Measurements from ENCODE around the gene LAIR2. TPM values are rescaled to one million over a fixed set of nuclear protein-coding genes. Genes with fewer than 3 reads are reported as not detected.
A peak's percentile ranks its signal among the peaks of the same experiment; 100 is the strongest.
"Not testable (repeated sequence)": the region's sequence is repeated elsewhere in the genome, so short reads cannot be mapped to it uniquely, and the experiment has no call there.

The LAIR2 gene
- total and polyA plus RNA-seq, 7 experiments from 2014 or later = 0.85 to 12.8 (median 2.8) TPM; not detected in 1

DNA sequence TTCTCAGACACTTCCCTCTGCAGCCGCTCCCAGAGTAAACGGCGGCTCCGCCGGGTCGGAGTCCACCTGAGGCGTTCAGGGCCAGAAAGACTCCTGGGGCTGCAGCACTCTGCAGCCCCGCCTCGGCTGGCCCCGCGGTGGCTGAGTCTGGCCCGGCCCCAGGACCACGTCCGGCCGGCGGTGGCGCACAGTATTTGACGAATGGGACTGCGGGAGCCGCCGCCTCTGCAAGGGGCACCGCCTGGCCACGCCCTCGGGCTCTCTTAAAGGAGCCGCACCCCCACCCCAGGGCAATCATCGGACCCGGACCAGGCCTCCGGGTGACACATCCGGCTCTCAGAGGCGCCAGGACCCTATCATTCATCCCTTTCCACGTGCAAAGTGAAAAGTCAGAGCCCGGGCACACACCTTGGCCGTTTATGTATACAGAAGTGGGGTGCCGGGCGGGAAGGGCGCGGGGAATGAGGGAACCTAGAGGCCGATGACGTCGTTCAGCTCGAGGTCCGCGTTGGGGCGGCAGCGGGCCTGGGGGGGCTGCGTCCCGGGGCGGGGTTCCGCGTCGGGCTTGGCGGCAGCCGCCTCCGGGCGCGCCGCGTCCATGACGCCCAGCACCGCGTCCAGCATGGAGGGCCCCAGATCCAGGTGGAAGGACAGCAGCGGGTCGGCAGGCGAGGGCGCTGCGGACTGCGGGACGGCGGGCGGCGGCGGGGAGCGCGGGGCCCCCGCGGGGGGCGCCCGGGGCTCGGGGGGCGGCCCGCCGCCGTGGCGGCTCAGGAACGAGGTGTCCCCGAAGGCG lies 37.8 kb upstream of the LAIR2 start:
- ATAC-seq (peak; percentile 33), DNase-seq (peak in 8 of 9 donors; percentile 35 to 88 (median 45))
- peaks cover 0 to 24% (median under 1%) of the 10 kb centered on the region in 3 experiments for H3K36me3 ChIP-seq (ENCODE audit: control insufficient read depth in 2 of 3, insufficient read depth in 3 of 3, low read length in 3 of 3)
- H3K27me3 Mint-ChIP-seq = peaks cover 12 to 36% (median 19%) of the 10 kb centered on the region in 5 donors
- peak overlapping the region; percentile 88 for H3K4me3 ChIP-seq (ENCODE audit: low read length)
- peak overlapping the region; percentile 71 for H3K27ac ChIP-seq (ENCODE audit: low read depth, low read length)
- peaks cover 17 to 23% of the 10 kb centered on the region in 2 donors for H3K4me1 ChIP-seq (ENCODE audit: control insufficient read depth in 2 of 2, insufficient read depth in 2 of 2, low read length in 2 of 2)
- peaks cover 0 to 12% (median 2%) of the 10 kb centered on the region in 5 donors for H3K36me3 Mint-ChIP-seq
- H3K4me1 Mint-ChIP-seq = peaks cover 9 to 25% (median 23%) of the 10 kb centered on the region in 7 donors
- CTCF ChIA-PET = no interaction called here
- peak overlapping the region in 8 of 9 donors; percentile 86 to 98 (median 93) for H3K27ac Mint-ChIP-seq
- peaks cover 0 to 5% (median 0%) of the 10 kb centered on the region in 11 donors for H3K9me3 Mint-ChIP-seq
- intact Hi-C loops (cut with micrococcal nuclease) = loop anchor here (1.0 to 10.0 kb wide), 9 partner anchors 275 to 1500 kb away; partner anchors contain the start of genes CNOT3 (in 1 of the 2), PRPF31 (in 1 of the 2), TFPT (in 1 of the 2) and ZNF628 (in 1 of the 2)
- H3K4me3 Mint-ChIP-seq = peak overlapping the region; percentile 84 to 95 (median 92)
- H3K9me3 ChIP-seq (ENCODE audit: control insufficient read depth in 2 of 3, low read length in 3 of 3) = no peaks in the 10 kb centered on the region
- POLR2A ChIA-PET = interaction anchor here (1.2 kb wide), 1 partner anchor 16 kb away, joined by 5 read pairs; the partner anchor contains the start of gene LENG8
- H3K27me3 ChIP-seq (ENCODE audit: control insufficient read depth in 2 of 2, insufficient read depth in 2 of 2, low read length in 2 of 2) = peaks cover 0 to 3% of the 10 kb centered on the region in 2 donors

DNA sequence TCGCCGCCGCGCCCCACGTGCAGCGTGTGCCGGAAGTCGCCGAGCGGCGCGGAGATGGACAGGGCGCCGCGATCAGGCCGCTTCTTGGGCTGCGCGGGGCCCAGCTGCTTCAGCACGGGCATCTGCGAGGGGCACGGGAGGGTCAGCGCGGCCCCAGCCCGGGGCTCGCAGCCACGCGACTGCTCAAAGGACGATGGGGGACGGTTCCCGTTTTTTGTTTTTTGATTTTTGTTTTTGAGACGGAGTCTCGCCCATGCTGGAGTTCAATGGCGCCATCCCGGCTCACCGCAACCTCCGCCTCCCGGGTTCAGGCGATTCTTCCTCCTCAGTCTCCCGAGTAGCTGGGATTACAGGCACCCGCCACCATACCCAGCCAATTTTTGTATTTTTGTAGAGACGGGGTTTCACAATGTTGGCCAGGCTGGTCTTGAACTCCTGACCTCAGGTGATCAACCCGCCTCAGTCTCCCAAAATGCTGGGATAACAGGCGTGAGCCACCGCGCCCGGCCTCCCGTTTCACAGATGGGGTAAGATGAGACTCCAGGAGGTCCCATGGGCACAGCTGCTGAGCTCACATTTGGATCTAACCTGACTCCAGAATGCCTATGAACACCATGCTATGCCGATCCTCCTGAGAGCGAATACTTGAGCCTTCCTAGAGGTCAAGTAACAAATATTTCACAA lies 37.1 kb upstream of the LAIR2 start:
- no peak overlapping the region for H3K4me3 ChIP-seq (ENCODE audit: low read length)
- no peak overlapping the region for H3K27ac ChIP-seq (ENCODE audit: low read depth, low read length)
- H3K9me3 Mint-ChIP-seq = peaks cover 0 to 5% (median 0%) of the 10 kb centered on the region in 11 donors
- ChIA-PET CTCF (no interaction called here), POLR2A (interaction anchor here (0.8 to 1.2 kb wide), 2 partner anchors 11 to 17 kb away, joined by 3 to 5 read pairs; partner anchors contain the start of gene LENG8)
- no peak for DNase-seq
- peak overlapping the region; percentile 35 to 81 (median 62) for H3K4me3 Mint-ChIP-seq
- peaks cover 17 to 23% of the 10 kb centered on the region in 2 donors for H3K4me1 ChIP-seq (ENCODE audit: control insufficient read depth in 2 of 2, insufficient read depth in 2 of 2, low read length in 2 of 2)
- H3K27ac Mint-ChIP-seq = peak overlapping the region in 2 of 9 donors; percentile 11 to 52
- peaks cover 0 to 18% (median 0%) of the 10 kb centered on the region in 3 experiments for H3K36me3 ChIP-seq (ENCODE audit: control insufficient read depth in 2 of 3, insufficient read depth in 3 of 3, low read length in 3 of 3)
- peaks cover 0 to 12% (median 0%) of the 10 kb centered on the region in 5 donors for H3K36me3 Mint-ChIP-seq
- intact Hi-C loops (cut with micrococcal nuclease) = loop anchor here (2.0 to 10.0 kb wide), 4 partner anchors 331 to 1501 kb away; partner anchors contain the start of genes CNOT3 (in 1 of the 2), ZNF784 (in 1 of the 2) and ZNF816 (in 1 of the 2)
- peaks cover 16 to 28% (median 23%) of the 10 kb centered on the region in 7 donors for H3K4me1 Mint-ChIP-seq
- no peaks in the 10 kb centered on the region for H3K9me3 ChIP-seq (ENCODE audit: control insufficient read depth in 2 of 3, low read length in 3 of 3)
- no peak for ATAC-seq
- peaks cover 19 to 43% (median 26%) of the 10 kb centered on the region in 5 donors for H3K27me3 Mint-ChIP-seq
- H3K27me3 ChIP-seq (ENCODE audit: control insufficient read depth in 2 of 2, insufficient read depth in 2 of 2, low read length in 2 of 2) = peaks cover 1 to 3% of the 10 kb centered on the region in 2 donors

DNA sequence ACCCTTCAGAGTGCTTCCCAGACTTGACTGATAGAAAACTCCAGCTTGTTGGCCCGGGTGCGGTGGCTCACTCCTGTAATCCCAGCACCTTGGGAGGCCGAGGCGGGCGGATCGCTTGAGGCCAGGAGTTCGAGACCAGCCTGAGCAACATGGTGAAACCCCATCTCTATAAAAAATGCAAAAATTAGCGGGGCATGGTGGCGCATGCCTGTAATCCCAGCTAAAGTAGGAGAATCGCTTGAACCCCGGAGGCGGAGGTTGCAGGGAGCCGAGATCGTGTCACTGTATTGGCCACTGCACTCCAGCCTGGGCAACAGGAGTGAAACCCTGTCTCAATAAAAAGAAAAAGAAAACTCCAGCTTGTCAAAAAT lies 36.5 kb upstream of the LAIR2 start:
- peak overlapping the region; percentile 35 to 81 (median 62) for H3K4me3 Mint-ChIP-seq
- POLR2A ChIA-PET = interaction anchor here (0.8 to 1.2 kb wide), 2 partner anchors 12 to 17 kb away, joined by 3 to 5 read pairs; partner anchors contain the start of gene LENG8

DNA sequence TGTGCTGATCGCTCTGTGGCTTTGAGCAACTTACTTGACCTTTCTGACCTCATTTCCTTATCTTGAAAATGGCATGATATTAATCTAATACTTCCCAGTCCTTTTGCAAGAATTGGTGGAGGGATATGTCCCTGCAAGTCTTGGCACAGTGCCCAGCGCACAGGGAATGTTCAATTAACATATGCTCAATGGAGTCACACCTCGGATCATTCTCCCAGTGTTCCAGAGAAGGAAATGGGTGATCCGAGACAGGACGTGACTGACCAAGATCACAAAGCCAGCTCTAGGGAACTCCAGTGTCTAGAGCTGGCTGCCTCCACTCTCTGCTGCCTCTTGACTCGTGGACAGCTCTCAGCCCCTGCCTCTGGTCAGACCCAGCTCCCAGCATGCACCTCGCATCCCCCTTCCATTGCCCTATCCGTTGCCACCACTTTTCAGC lies 33.1 kb upstream of the LAIR2 start:
- no peak for ATAC-seq
- Mint-ChIP-seq H3K27me3 (peaks cover 31 to 61% (median 42%) of the 10 kb centered on the region in 5 donors), H3K27ac (no peak overlapping the region), H3K9me3 (peaks cover 0 to 7% (median 0%) of the 10 kb centered on the region in 11 donors), H3K4me3 (no peak overlapping the region), H3K36me3 (peaks cover 0 to 2% (median 0%) of the 10 kb centered on the region in 5 donors), H3K4me1 (peaks cover 12 to 23% (median 15%) of the 10 kb centered on the region in 7 donors)
- DNase-seq = no peak
- Histone ChIP-seq H3K27ac (ENCODE audit: low read depth, low read length) (no peak overlapping the region), H3K27me3 (ENCODE audit: control insufficient read depth in 2 of 2, insufficient read depth in 2 of 2, low read length in 2 of 2) (peaks cover 3 to 4% of the 10 kb centered on the region in 2 donors), H3K9me3 (ENCODE audit: control insufficient read depth in 2 of 3, low read length in 3 of 3) (no peaks in the 10 kb centered on the region), H3K36me3 (ENCODE audit: control insufficient read depth in 2 of 3, insufficient read depth in 3 of 3, low read length in 3 of 3) (no peaks in the 10 kb centered on the region), H3K4me1 (ENCODE audit: control insufficient read depth in 2 of 2, insufficient read depth in 2 of 2, low read length in 2 of 2) (peaks cover 1 to 3% of the 10 kb centered on the region in 2 donors), H3K4me3 (ENCODE audit: low read length) (no peak overlapping the region)
- POLR2A ChIA-PET = interaction anchor here (1.6 kb wide), 1 partner anchor 21 kb away, joined by 6 read pairs; the partner anchor contains the start of gene LENG8
- intact Hi-C loops (cut with micrococcal nuclease) = loop anchor here (10.0 kb wide), 3 partner anchors 335 to 1505 kb away; partner anchors contain the start of genes CNOT3 (in 1 of the 2), ZNF784 (in 1 of the 2) and ZNF816 (in 1 of the 2)
- CTCF ChIA-PET = no interaction called here

More for the DNA sequence above, 36.5 kb upstream of the LAIR2 start:
- Histone ChIP-seq H3K36me3 (ENCODE audit: control insufficient read depth in 2 of 3, insufficient read depth in 3 of 3, low read length in 3 of 3) (peaks cover 0 to 13% (median 0%) of the 10 kb centered on the region in 3 experiments), H3K4me1 (ENCODE audit: control insufficient read depth in 2 of 2, insufficient read depth in 2 of 2, low read length in 2 of 2) (peaks cover 17 to 23% of the 10 kb centered on the region in 2 donors)
- Mint-ChIP-seq H3K27ac (peak overlapping the region in 2 of 9 donors; percentile 11 to 52), H3K36me3 (peaks cover 0 to 12% (median 0%) of the 10 kb centered on the region in 5 donors), H3K27me3 (peaks cover 23 to 47% (median 31%) of the 10 kb centered on the region in 5 donors), H3K4me1 (peaks cover 18 to 32% (median 26%) of the 10 kb centered on the region in 7 donors)
- DNase-seq; H3K27ac ChIP-seq (ENCODE audit: low read depth, low read length); CTCF ChIA-PET; H3K27me3 ChIP-seq (ENCODE audit: control insufficient read depth in 2 of 2, insufficient read depth in 2 of 2, low read length in 2 of 2); H3K9me3 ChIP-seq (ENCODE audit: control insufficient read depth in 2 of 3, low read length in 3 of 3); H3K9me3 Mint-ChIP-seq; ATAC-seq; H3K4me3 ChIP-seq (ENCODE audit: low read length): not testable (repeated sequence)
- intact Hi-C loops (cut with micrococcal nuclease) = loop anchor here (10.0 kb wide), 3 partner anchors 331 to 1501 kb away; partner anchors contain the start of genes CNOT3 (in 1 of the 2), ZNF784 (in 1 of the 2) and ZNF816 (in 1 of the 2)

DNA sequence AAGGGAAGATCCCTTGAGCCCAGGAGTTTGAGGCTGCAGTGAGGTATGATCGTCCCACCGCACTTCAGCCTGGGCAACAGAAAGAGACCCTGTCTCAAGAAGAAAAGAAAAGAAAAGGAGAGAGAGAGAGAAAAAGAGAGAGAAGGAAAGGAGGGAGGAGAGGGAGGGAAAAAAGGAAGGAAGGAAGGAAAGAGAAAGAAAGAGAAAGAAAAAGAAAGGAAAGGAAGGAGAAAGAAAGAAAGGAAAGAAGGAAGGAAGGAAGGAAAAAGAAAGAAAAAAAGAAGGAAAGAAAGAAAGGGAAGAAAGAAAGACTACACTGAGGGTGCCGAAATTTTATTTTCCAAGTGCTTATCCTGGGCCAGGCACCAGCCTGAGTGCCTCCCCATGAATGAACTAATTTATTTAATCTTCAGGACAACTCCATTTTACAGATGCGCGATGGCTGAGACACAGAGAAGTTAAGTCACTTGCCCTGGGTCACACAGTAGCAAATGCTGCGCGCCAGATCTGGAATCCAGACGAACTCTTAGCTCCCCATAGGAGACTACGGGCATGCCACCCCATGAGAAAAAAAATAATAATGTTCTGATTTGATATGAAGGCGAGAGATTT lies 32.2 kb upstream of the LAIR2 start:
- Histone ChIP-seq H3K4me1 (ENCODE audit: control insufficient read depth in 2 of 2, insufficient read depth in 2 of 2, low read length in 2 of 2) (no peaks in the 10 kb centered on the region), H3K36me3 (ENCODE audit: control insufficient read depth in 2 of 3, insufficient read depth in 3 of 3, low read length in 3 of 3) (no peaks in the 10 kb centered on the region), H3K9me3 (ENCODE audit: control insufficient read depth in 2 of 3, low read length in 3 of 3) (no peaks in the 10 kb centered on the region), H3K27me3 (ENCODE audit: control insufficient read depth in 2 of 2, insufficient read depth in 2 of 2, low read length in 2 of 2) (peaks cover 3 to 4% of the 10 kb centered on the region in 2 donors), H3K27ac (ENCODE audit: low read depth, low read length) (no peak overlapping the region), H3K4me3 (ENCODE audit: low read length) (no peak overlapping the region)
- ATAC-seq = no peak
- DNase-seq = no peak
- POLR2A ChIA-PET = interaction anchor here (0.6 to 1.6 kb wide), 2 partner anchors 22 to 1166 kb away, joined by 3 to 6 read pairs; partner anchors contain the start of gene LENG8
- no peaks in the 10 kb centered on the region for H3K36me3 Mint-ChIP-seq
- peaks cover 10 to 23% (median 14%) of the 10 kb centered on the region in 7 donors for H3K4me1 Mint-ChIP-seq
- CTCF ChIA-PET = interaction anchor here (0.5 kb wide), 1 partner anchor 10 kb away, joined by 3 read pairs; no protein-coding TSS in a partner anchor
- H3K27ac Mint-ChIP-seq = no peak overlapping the region
- peak overlapping the region in 4 of 10 donors; percentile 25 to 46 (median 40) for H3K4me3 Mint-ChIP-seq
- peaks cover 0 to 7% (median 0%) of the 10 kb centered on the region in 11 donors for H3K9me3 Mint-ChIP-seq
- intact Hi-C loops (cut with micrococcal nuclease) = no loop called here
- peaks cover 31 to 63% (median 48%) of the 10 kb centered on the region in 5 donors for H3K27me3 Mint-ChIP-seq
